ENCODE results near the gene KLHDC7A.

KLHDC7A gene

DNA sequence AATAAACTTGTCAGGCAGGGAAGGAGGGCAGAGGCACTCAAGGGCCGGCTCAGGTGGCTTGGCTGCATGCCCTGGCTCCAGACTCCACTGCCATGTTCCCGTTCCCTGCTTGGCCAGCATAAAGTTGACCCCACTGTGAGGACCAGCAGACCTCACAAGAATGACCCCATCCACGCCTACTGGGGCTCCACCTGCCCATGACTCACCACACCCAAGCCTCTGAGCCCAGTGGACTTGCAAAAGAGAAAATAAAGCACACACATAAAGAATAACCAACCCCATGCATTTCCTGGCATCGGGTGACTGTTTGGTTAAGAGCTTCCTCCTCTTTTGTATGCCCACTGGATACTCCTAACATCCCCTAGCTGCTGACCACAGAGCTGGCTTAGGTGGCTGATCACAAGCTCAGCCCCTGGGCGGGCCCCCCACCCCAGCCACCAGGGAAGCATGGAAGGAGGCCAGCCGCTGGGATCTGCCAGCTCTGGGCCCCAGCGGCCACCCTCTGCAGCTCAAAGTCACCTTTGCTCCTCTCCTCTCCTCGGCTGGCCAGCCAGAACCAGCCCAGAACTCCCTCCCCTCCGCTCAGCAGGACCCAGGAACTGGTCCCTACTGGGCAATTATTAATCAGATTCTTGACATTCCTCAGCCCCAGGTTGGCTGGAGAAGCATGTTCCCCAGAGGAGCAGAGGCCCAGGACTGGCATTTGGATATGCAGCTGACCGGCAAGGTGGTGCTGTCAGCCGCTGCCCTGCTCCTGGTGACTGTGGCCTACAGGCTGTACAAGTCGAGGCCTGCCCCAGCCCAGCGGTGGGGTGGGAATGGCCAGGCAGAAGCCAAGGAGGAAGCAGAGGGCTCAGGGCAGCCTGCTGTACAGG, at the start of gene KLHDC7A:
TSS of gene KLHDC7A (plus strand) at position 616 of the 875 bp plus-strand sequence. CDS start at position 668, 52 bp downstream.
- no peak for TF ChIP-seq EZH2phosphoT487 (conservative IDR thresholded peaks at IDR 0.05; ENCODE audit: low read length)
- no peak for TF ChIP-seq CTCF (IDR thresholded peaks at IDR 0.05; ENCODE audit: insufficient read depth, low read length, poor library complexity, severe bottlenecking)

DNA sequence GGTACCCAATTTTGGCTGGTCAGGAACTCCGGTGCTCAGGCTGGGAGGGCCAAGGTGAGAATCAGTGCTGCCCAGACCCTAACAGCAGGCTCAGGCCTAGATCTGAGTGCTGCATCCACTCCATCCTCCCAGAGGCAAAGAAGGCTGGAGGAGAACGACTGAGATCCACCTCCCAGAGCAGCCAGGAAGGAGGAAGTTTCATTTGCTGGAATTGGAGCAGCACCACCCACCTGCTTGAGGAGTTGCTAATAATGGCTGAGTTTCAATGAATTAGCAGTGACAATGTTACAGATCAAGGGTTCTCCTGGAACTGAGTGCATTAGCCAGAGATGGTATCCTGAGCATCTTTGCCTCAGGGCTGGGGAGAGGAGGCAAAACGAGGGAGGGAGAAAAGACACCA, 46.7 kb upstream of the KLHDC7A start:
- H3K79me2 ChIP-seq (ENCODE audit: insufficient read depth, low read length), result no peaks in the 10 kb centered on the region
- H3K4me3 ChIP-seq (ENCODE audit: insufficient read depth, low read length, poor library complexity, severe bottlenecking), result no peak overlapping the region
- no peak for TF ChIP-seq CTCF (IDR thresholded peaks at IDR 0.05; ENCODE audit: insufficient read depth, low read length, poor library complexity, severe bottlenecking)
- no peak for TF ChIP-seq EZH2phosphoT487 (conservative IDR thresholded peaks at IDR 0.05; ENCODE audit: low read length)
- no peak overlapping the region for H3K9ac ChIP-seq (ENCODE audit: low read length)
- no peak overlapping the region for H3K4me2 ChIP-seq (ENCODE audit: low read depth, low read length, poor library complexity, severe bottlenecking)
- H3K27me3 ChIP-seq (ENCODE audit: low read length), result no peaks in the 10 kb centered on the region
- H3K27ac ChIP-seq (ENCODE audit: low read depth, low read length), result no peak overlapping the region
- no peaks in the 10 kb centered on the region for H3K9me3 ChIP-seq (ENCODE audit: insufficient read depth, low read length)
- no peak overlapping the region for H2AFZ ChIP-seq (ENCODE audit: low read depth, low read length, severe bottlenecking)
- H4K20me1 ChIP-seq (ENCODE audit: low read depth, low read length), result no peaks in the 10 kb centered on the region
- no peaks in the 10 kb centered on the region for H3K9me2 ChIP-seq (replicated peaks; ENCODE audit: insufficient read depth, low read length)
- no peaks in the 10 kb centered on the region for H3K36me3 ChIP-seq (ENCODE audit: low read length)
- no peaks in the 10 kb centered on the region for H3F3A ChIP-seq (ENCODE audit: insufficient read depth)

More for the DNA sequence above, at the start of gene KLHDC7A:
- Histone ChIP-seq H3F3A (ENCODE audit: insufficient read depth) (no peaks in the 10 kb centered on the region), H3K9me3 (ENCODE audit: insufficient read depth, low read length) (no peaks in the 10 kb centered on the region), H2AFZ (ENCODE audit: low read depth, low read length, severe bottlenecking) (no peak within 1 kb of the TSS), H3K27ac (ENCODE audit: low read depth, low read length) (no peak within 1 kb of the TSS), H3K4me3 (ENCODE audit: insufficient read depth, low read length, poor library complexity, severe bottlenecking) (no peak within 1 kb of the TSS), H4K20me1 (ENCODE audit: low read depth, low read length) (no peaks in the 10 kb centered on the region), H3K9ac (ENCODE audit: low read length) (no peak within 1 kb of the TSS), H3K27me3 (ENCODE audit: low read length) (no peaks in the 10 kb centered on the region), H3K79me2 (ENCODE audit: insufficient read depth, low read length) (no peaks in the 10 kb centered on the region), H3K4me2 (ENCODE audit: low read depth, low read length, poor library complexity, severe bottlenecking) (no peak within 1 kb of the TSS), H3K9me2 (replicated peaks; ENCODE audit: insufficient read depth, low read length) (no peaks in the 10 kb centered on the region), H3K36me3 (ENCODE audit: low read length) (no peaks in the 10 kb centered on the region)

GRCh38 chr1:18440385-18441226, 40.1 kb upstream of the KLHDC7A start:
- Histone ChIP-seq H3K9ac (ENCODE audit: low read length) (no peak overlapping the region), H3K79me2 (ENCODE audit: insufficient read depth, low read length) (no peaks in the 10 kb centered on the region), H2AFZ (ENCODE audit: low read depth, low read length, severe bottlenecking) (no peak overlapping the region), H3K4me2 (ENCODE audit: low read depth, low read length, poor library complexity, severe bottlenecking) (no peak overlapping the region), H3F3A (ENCODE audit: insufficient read depth) (no peaks in the 10 kb centered on the region), H3K9me2 (replicated peaks; ENCODE audit: insufficient read depth, low read length) (no peaks in the 10 kb centered on the region), H3K4me3 (ENCODE audit: insufficient read depth, low read length, poor library complexity, severe bottlenecking) (no peak overlapping the region), H3K9me3 (ENCODE audit: insufficient read depth, low read length) (no peaks in the 10 kb centered on the region), H3K27ac (ENCODE audit: low read depth, low read length) (no peak overlapping the region), H3K36me3 (ENCODE audit: low read length) (no peaks in the 10 kb centered on the region), H4K20me1 (ENCODE audit: low read depth, low read length) (no peaks in the 10 kb centered on the region), H3K27me3 (ENCODE audit: low read length) (no peaks in the 10 kb centered on the region)
- TF ChIP-seq CTCF (IDR thresholded peaks at IDR 0.05; ENCODE audit: insufficient read depth, low read length, poor library complexity, severe bottlenecking) (no peak), EZH2phosphoT487 (conservative IDR thresholded peaks at IDR 0.05; ENCODE audit: low read length) (no peak)
